Natural killer cell (primary cell): ENCODE data around the gene THOP1. TPM values are rescaled to one million over a fixed set of nuclear protein-coding genes. Genes with fewer than 3 reads are reported as not detected.
"Not testable (repeated sequence)": the region's sequence is repeated elsewhere in the genome, so short reads cannot be mapped to it uniquely, and the experiment has no call there.

ENCODE experiments used
- ATAC-seq, 3 donors: fragments of 150-1000 bp in 2 of 3; fragments of 200-7000 bp in 1 of 3; cut with Tn5 transposase; 1 replicate in 1 of 3; 2 replicates in 2 of 3; pipeline ENCODE4 v1.10.0; 2021; ENCODE audit warnings: mild to moderate bottlenecking in 2 of 3, moderate library complexity in 2 of 3
- DNase-seq, 2 donors: peaks; one replicate each; pipeline versions ENCODE4 v3.0.0 to v3.0.0-alpha.2; 2013 to 2021; ENCODE audit warnings: mixed read lengths in 1 of 2
- H3K27ac ChIP-seq: one replicate; pipeline ENCODE4 v1.5.1; 2013; ENCODE audit warnings: mild to moderate bottlenecking, low read length
- H3K27me3 ChIP-seq: one replicate; pipeline ENCODE4 v1.6.1; 2013; ENCODE audit warnings: low read length; ENCODE audit not compliant: control insufficient read depth, insufficient read depth
- H3K36me3 ChIP-seq: one replicate; pipeline ENCODE4 v1.6.1; 2013; ENCODE audit warnings: low read length; ENCODE audit not compliant: control insufficient read depth, insufficient read depth
- H3K4me1 ChIP-seq: one replicate; pipeline ENCODE4 v1.6.1; 2013; ENCODE audit warnings: low read length; ENCODE audit not compliant: control insufficient read depth, insufficient read depth
- H3K4me3 ChIP-seq: one replicate; pipeline ENCODE4 v1.5.1; 2013; ENCODE audit warnings: low read length
- H3K9me3 ChIP-seq: one replicate; pipeline ENCODE4 v1.6.1; 2013; ENCODE audit warnings: low read length; ENCODE audit not compliant: control insufficient read depth, insufficient read depth
- H3K27ac Mint-ChIP-seq, 2 donors: one replicate each; pipeline ENCODE4 v1.8.0; 2022; ENCODE audit warnings: mild to moderate bottlenecking in 2 of 2, mixed read lengths in 2 of 2, moderate library complexity in 1 of 2
- H3K27me3 Mint-ChIP-seq, 2 donors: one replicate each; pipeline ENCODE4 v1.8.0; 2022; ENCODE audit warnings: low read depth in 2 of 2, mixed read lengths in 2 of 2
- H3K36me3 Mint-ChIP-seq: one replicate; pipeline ENCODE4 v1.8.0; 2022; ENCODE audit warnings: mixed read lengths
- H3K4me1 Mint-ChIP-seq, 2 donors: one replicate each; pipeline ENCODE4 v1.8.0; 2022; ENCODE audit warnings: mixed read lengths in 2 of 2
- H3K4me3 Mint-ChIP-seq: one replicate; pipeline ENCODE4 v1.8.0; 2022; ENCODE audit warnings: mild to moderate bottlenecking, moderate library complexity, mixed read lengths
- H3K9me3 Mint-ChIP-seq, 2 donors: one replicate each; pipeline ENCODE4 v1.8.0; 2022; ENCODE audit warnings: mixed read lengths in 2 of 2
- WGBS: methylation state at CpG from one replicate; pipeline ENCODE4 v1.1.7; 2013; ENCODE audit warnings: missing lambda C conversion rate; ENCODE audit not compliant: insufficient coverage; 5-methylcytosine and 5-hydroxymethylcytosine counted together
- intact Hi-C: fragments of 100-400 bp; cut with micrococcal nuclease; formaldehyde crosslinking; loops from one replicate; pipeline ENCODE4 v1.14.2; 2022
- total RNA-seq, 4 donors: library from RNA; stranded (reverse); fragments of 120-200 nt in 1 of 4; gene quantifications; one replicate each; pipeline versions ENCODE4 v1.2.3 to v1.2.4, GENCODE V29; 2013 to 2022
- TF ChIP-seq, protein P1 (sequence below): fragments of 200-600 bp; IDR thresholded peaks from one replicate; pipeline ENCODE4 v1.8.0; 2022; ENCODE audit warnings: antibody characterized with exemption

THOP1 gene
- total RNA-seq, 3 donors from 2014 or later (not counting 1 experiment from before 2014, with no cell fraction given) = 31.6 to 44.0 (median 33.4) TPM

- no peak for DNase-seq
- TF ChIP-seq, protein P1, sequence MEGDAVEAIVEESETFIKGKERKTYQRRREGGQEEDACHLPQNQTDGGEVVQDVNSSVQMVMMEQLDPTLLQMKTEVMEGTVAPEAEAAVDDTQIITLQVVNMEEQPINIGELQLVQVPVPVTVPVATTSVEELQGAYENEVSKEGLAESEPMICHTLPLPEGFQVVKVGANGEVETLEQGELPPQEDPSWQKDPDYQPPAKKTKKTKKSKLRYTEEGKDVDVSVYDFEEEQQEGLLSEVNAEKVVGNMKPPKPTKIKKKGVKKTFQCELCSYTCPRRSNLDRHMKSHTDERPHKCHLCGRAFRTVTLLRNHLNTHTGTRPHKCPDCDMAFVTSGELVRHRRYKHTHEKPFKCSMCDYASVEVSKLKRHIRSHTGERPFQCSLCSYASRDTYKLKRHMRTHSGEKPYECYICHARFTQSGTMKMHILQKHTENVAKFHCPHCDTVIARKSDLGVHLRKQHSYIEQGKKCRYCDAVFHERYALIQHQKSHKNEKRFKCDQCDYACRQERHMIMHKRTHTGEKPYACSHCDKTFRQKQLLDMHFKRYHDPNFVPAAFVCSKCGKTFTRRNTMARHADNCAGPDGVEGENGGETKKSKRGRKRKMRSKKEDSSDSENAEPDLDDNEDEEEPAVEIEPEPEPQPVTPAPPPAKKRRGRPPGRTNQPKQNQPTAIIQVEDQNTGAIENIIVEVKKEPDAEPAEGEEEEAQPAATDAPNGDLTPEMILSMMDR = no peak
- no peak for ATAC-seq
- Histone ChIP-seq H3K36me3 (no peaks in the 10 kb centered on the region), H3K27me3 (no peaks in the 10 kb centered on the region), H3K4me3 (no peak overlapping the region), H3K9me3 (no peaks in the 10 kb centered on the region), H3K4me1 (peaks cover 11% of the 10 kb centered on the region), H3K27ac (no peak overlapping the region)
- no peaks in the 10 kb centered on the region for H3K27me3 Mint-ChIP-seq
- WGBS = 90% methylated on average over 15 of the region's 15 CpGs
- H3K36me3 Mint-ChIP-seq = no peaks in the 10 kb centered on the region
- peak overlapping the region in 1 of 2 donors; percentile 38 for H3K27ac Mint-ChIP-seq
- H3K9me3 Mint-ChIP-seq = no peaks in the 10 kb centered on the region
- no peak overlapping the region for H3K4me3 Mint-ChIP-seq
- no peaks in the 10 kb centered on the region for H3K4me1 Mint-ChIP-seq
- intact Hi-C loops = no loop called here
Measured at GRCh38 chr19:2815923-2816322, 30.6 kb downstream of the THOP1 start.

- WGBS = 96% methylated on average over 15 of the region's 16 CpGs
Measured at GRCh38 chr19:2816641-2817040, 31.3 kb downstream of the THOP1 start.

DNA sequence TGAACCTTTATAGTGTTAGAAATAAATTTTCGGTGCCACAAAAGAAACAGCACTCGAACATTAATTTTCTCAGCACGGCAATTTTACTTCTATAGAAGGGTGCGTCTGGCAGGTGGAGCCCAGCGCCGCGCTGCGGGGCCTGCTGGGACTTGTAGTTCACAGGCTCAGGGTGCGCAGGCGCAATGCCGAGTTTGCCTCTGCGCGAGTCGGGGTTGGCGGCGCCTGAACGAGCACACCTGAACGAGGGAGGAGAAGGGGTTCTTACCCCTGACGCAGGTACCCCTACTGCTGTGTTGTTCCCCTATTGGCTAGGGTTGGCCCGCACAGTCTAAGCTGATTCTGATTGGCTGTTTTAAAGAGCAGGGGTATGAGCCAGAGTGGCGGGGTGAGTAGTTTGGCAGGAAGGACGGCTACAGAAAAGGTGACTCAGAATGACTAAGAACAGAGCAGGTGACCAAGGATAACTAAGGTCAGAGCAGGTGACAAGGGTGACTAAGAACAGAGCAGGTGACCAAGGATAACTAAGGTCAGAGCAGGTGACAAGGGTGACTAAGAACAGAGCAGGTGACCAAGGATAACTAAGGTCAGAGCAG is 32.0 kb downstream of the THOP1 start:
- peaks cover 11% of the 10 kb centered on the region for H3K4me1 ChIP-seq
- H3K27ac Mint-ChIP-seq = not testable (repeated sequence)

More at GRCh38 chr19:2816641-2817040, 31.3 kb downstream of the THOP1 start:
- Histone ChIP-seq H3K36me3 (no peaks in the 10 kb centered on the region), H3K4me1 (peaks cover 11% of the 10 kb centered on the region), H3K4me3 (no peak overlapping the region), H3K27ac (no peak overlapping the region), H3K27me3 (no peaks in the 10 kb centered on the region), H3K9me3 (no peaks in the 10 kb centered on the region)
- DNase-seq = no peak
- H3K27ac Mint-ChIP-seq = no peak overlapping the region
- intact Hi-C loops = no loop called here
- H3K9me3 Mint-ChIP-seq = no peaks in the 10 kb centered on the region
- TF ChIP-seq, protein P1 = no peak
- no peaks in the 10 kb centered on the region for H3K4me1 Mint-ChIP-seq
- H3K36me3 Mint-ChIP-seq = no peaks in the 10 kb centered on the region
- no peaks in the 10 kb centered on the region for H3K27me3 Mint-ChIP-seq
- no peak overlapping the region for H3K4me3 Mint-ChIP-seq
- ATAC-seq = no peak

GRCh38 chr19:2819540-2820111 is 34.3 kb downstream of the THOP1 start, which contains the start of gene ZNF554:
ZNF554 (plus strand) TSS chr19:2819868; CDS start chr19:2820072, 204 bp downstream.
- peaks cover 11% of the 10 kb centered on the region for H3K4me1 ChIP-seq
- H3K4me3 Mint-ChIP-seq = peak within 1 kb of the TSS; percentile 91
- H3K4me3 ChIP-seq = peak within 1 kb of the TSS; percentile 48
- H3K27ac Mint-ChIP-seq = peak within 1 kb of the TSS in 1 of 2 donors; percentile 85
- H3K36me3 Mint-ChIP-seq = no peaks in the 10 kb centered on the region
- ATAC-seq (peak; percentile 99 to 100 (median 100)), DNase-seq (peak; percentile 97 to 99)
- under 1% methylated on average over 63 of the region's 64 CpGs for WGBS
- no peaks in the 10 kb centered on the region for H3K9me3 Mint-ChIP-seq
- no peak within 1 kb of the TSS for H3K27ac ChIP-seq
- intact Hi-C loops = loop anchor here (1.0 kb wide), 1 partner anchor 36 kb away; the partner anchor contains the start of gene SGTA
- no peaks in the 10 kb centered on the region for H3K27me3 Mint-ChIP-seq
- TF ChIP-seq, protein P1 = peak; percentile 92
- H3K4me1 Mint-ChIP-seq = no peaks in the 10 kb centered on the region
- H3K36me3 ChIP-seq = no peaks in the 10 kb centered on the region
- H3K27me3 ChIP-seq = no peaks in the 10 kb centered on the region
- H3K9me3 ChIP-seq = no peaks in the 10 kb centered on the region

More for the DNA sequence above, 32.0 kb downstream of the THOP1 start:
- H3K27me3 ChIP-seq, H3K9me3 Mint-ChIP-seq, H3K9me3 ChIP-seq, H3K27ac ChIP-seq, intact Hi-C loops, H3K36me3 ChIP-seq, H3K4me1 Mint-ChIP-seq, H3K4me3 Mint-ChIP-seq, ATAC-seq, H3K36me3 Mint-ChIP-seq, H3K4me3 ChIP-seq, DNase-seq, H3K27me3 Mint-ChIP-seq: not testable (repeated sequence)
- 91% methylated on average over 21 of the region's 22 CpGs for WGBS
